ENCODE data around the gene FARS2.

GRCh38 chr6:5492356-5492755, 231.0 kb downstream of the FARS2 start:
- no peak for TF ChIP-seq BHLHE40 (IDR thresholded peaks at IDR 0.05; ENCODE audit: borderline replicate concordance)
- TF ChIP-seq TARDBP (IDR thresholded peaks at IDR 0.05): no peak
- TF ChIP-seq SP1 (IDR thresholded peaks at IDR 0.05): no peak
- no peak for TF ChIP-seq LEF1 (IDR thresholded peaks at IDR 0.05; ENCODE audit: borderline replicate concordance)
- TF ChIP-seq ZNF384 (IDR thresholded peaks at IDR 0.05): no peak
